Fibroblast of skin of left quadriceps (primary cell): ENCODE data around the gene PLEKHJ1.

Experiments
- DNase-seq, 2 experiments: peaks; one replicate each; pipeline ENCODE4 v3.0.0-alpha.2; 2013; ENCODE audit warnings: low read depth in 2 of 2

Gene PLEKHJ1

DNA sequence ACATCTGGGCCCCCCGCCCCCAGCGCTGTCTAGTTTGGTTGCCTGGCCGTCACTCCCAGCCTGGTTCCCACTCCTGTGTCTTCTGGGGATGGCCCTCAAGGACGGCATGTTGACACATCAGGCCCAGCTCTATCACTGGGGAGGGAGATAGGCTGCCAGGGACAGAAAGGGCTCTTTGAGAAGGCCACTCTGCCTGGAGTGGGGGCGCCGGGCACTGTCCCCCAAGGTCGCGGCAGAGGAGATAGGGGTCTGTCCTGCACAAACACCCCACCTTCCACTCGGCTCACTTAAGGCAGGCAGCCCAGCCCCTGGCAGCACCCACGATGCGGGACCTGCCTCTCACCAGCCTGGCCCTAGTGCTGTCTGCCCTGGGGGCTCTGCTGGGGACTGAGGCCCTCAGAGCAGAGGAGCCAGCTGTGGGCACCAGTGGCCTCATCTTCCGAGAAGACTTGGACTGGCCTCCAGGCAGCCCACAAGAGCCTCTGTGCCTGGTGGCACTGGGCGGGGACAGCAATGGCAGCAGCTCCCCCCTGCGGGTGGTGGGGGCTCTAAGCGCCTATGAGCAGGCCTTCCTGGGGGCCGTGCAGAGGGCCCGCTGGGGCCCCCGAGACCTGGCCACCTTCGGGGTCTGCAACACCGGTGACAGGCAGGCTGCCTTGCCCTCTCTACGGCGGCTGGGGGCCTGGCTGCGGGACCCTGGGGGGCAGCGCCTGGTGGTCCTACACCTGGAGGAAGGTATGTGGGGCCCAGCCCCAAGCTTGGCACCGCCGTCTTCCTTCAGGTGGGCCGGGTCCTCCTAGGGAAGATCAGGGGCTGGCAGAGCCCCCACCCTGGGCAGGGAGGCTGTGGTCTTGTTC, 13.1 kb upstream of the PLEKHJ1 start, which contains the start of gene AMH:
Gene AMH (plus strand): TSS at position 314 of the 857 bp plus-strand sequence. CDS start 10 bp downstream, at position 324.
- no peak for DNase-seq

DNA sequence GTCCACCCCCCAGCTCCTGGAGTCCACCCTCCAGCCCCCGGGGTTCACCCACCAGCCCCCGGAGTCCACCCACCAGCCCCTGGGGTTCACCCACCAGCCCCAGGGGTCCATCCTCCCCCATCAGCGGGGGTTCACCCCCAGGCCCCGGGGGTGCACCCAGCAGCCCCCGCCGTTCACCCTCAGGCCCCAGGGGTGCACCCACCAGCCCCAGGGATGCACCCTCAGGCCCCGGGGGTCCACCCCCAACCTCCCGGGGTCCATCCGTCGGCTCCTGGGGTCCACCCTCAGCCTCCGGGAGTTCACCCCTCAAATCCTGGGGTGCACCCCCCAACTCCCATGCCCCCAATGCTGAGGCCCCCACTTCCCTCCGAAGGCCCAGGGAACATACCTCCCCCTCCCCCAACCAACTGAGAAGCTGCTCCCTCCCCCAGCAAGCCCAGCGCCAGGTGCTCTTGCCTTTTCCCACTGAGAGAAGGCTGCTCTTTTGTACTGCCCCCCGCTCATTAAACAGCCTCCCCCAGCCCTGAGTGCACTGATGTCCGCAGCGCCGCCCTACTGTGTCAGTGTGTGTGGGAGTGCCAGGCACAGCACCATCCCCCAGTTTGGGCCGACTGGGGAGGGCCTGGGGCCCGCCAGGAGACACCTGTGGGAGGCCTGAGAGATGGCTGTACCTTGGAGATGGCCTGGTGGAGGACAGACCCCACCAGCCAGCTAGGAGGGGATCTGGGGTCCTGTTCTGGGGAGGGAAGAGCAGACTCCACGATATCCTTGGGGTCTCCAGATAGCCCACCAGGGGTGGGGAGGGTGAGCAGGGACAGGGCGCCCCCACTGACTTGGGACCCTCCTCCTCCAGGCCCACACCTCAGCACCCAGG, 12.2 kb upstream of the PLEKHJ1 start:
- no peak for DNase-seq

DNA sequence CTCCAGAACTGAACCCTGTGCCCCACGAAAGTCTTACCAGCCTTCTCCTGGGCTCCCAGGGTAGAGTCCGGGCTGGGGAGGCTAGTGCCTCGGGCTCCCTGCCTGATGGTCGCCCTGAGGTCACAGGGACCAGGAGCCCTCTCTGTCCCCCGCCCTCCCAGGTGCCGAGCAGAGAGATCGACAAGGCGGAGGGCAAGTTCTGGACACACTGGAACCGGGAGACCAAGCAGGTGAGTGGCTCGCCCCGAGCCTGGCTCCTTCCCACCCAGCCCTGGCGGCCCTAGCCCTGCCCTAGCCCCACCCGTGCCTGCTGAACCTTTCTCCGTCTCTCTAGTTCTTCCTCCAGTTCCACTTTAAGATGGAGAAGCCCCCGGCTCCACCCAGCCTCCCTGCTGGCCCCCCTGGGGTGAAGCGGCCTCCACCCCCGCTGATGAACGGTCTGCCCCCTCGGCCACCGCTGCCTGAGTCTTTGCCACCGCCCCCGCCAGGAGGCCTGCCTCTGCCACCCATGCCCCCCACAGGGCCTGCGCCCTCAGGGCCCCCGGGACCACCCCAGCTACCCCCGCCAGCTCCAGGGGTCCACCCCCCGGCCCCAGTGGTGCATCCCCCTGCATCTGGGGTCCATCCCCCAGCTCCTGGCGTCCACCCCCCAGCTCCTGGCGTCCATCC, 11.4 kb upstream of the PLEKHJ1 start:
- no peak for DNase-seq

DNA sequence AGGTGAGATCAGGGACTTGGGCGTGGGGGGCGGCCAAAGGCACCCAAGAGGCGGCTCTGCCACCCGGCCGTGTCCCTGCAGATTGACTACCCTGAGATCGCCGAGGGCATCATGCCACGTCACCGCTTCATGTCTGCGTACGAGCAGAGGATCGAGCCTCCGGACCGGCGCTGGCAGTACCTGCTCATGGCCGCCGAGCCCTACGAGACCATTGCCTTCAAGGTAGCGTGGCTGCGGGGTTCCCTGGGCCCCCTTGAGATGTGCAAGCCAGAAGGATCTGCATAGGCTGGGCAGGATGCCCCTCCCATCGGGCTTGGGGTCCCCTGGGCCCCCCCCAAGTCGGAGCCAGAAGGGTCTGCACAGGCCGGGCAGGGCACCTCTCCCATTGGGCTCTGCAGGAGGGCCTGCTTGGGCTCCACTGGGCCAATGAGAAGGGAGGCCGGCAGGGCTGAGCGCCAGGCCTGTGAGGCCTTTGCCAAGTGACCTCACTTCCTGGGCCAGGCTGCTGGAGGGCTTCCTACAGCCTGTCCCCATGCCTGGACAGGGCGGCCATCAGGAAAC, 10.8 kb upstream of the PLEKHJ1 start:
- no peak for DNase-seq

DNA sequence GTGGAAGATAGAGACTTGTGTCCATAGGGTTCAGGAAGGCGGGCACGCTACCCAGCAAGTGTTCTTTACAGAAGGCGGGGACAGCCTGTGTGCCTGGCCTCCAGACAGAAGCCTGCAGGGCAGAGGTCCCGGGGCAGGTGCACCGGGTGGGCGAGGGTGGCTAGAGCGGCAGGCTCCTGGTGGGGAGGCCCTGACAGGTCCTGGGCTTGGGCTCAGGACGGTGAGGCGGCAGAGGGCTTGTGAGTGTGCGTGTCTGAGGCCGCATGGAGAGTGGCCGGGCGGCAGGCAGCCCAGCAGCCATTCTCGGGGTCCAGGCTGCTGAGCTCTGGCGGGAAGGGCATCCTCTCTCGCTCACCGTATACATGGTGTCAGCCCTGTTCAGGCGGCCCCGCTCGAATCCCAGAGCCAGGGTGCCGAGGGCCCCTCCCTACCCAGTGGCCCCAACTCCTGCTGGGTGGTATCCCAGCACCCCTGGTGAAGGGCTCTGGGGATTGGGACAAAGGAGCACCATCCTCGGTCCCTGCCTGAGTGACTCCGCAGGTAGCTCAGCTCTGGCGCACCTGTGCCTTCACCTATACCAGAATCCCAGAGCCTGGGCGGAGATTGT, 10.0 kb upstream of the PLEKHJ1 start:
- DNase-seq, result no peak

DNA sequence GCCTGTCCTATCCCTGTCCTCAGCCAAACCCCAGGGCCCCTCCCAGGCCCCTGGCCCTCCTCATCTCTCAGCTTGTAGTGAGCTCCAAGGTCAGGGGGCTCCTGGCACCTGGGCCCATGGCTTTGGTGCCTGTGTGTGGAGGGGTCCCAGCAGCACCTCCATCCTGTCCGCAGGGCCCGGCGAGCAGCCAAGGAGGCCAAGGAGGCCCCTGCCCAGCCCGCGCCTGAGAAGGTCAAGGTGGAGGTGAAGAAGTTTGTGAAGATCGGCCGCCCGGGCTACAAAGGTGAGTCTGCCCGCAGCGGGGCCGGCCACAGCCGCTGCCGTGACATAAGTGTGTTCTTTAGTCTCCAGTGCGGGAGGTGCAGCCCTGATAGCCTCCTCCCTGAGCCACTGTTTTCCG, 9.1 kb upstream of the PLEKHJ1 start:
- DNase-seq, result no peak

DNA sequence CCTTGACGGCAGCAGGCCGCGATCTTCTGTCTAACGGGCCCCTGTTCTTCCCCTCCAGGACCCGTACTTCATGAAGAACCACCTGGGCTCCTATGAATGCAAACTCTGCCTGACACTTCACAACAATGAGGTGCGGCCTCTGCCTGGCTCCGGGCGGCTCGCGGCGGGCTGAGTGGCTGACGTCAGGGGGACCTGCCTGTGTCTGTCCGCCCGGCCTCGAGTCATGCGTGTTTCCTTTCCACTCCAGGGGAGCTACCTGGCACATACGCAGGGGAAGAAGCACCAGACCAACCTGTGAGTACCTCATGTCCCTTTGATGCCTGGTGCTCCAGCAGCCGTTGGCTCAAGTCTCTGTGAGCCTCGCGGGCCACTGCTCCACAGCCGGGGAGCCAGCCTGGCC, 8.4 kb upstream of the PLEKHJ1 start:
- no peak for DNase-seq

DNA sequence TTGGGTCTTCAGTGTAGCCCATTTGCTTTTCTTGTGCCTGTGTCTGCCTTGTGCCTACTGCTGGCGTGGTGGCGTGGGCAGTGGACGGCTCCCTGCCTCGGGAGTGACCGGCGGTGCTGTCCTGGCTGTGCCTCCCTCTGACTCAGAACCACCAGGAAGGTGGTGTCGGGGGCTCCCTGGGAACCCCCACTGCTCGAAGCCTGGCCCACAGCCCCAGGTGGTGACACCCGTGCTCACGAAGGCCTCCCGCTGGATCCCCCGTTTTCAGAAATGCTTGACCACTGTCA, 7.9 kb upstream of the PLEKHJ1 start:
- no peak for DNase-seq

DNA sequence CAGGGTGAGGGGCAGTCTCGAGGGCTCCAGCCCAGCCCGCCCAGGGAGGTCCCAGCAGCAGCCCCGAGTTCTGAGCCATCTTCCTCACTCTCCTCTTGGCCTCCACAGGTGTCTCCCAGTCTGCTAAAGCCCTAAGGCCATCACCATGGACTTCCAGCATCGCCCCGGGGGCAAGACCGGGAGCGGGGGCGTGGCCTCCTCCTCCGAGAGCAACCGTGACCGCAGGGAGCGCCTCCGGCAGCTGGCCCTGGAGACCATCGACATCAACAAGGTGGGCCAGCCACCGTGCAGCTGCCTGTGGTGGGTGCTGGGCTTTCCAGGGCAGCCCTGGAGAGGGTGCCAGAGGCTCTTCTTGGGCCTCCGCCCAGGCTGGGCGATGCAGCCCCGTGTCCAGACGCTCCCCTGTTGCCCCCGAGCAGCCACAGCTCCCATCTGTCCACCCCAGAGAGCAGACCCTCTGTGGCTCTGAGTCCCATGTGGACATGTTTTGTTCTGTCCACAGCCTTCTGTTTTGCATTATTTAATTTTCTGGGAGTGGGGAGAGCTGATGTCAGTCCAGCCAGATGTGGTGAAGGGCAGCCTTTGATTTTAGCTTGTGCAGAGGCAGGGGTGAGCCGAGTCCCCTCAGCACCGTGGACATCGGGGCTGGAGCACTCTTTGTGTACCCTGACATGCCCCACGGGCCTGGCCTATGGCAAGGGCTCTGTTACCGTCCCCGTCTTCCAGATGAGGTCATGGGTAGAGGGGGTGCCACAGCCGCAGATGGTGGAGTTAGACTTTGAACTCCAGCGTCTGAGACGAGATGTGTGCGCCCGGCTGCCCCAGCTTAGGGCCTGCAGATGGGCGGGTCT, 7.4 kb upstream of the PLEKHJ1 start:
- DNase-seq, result no peak

DNA sequence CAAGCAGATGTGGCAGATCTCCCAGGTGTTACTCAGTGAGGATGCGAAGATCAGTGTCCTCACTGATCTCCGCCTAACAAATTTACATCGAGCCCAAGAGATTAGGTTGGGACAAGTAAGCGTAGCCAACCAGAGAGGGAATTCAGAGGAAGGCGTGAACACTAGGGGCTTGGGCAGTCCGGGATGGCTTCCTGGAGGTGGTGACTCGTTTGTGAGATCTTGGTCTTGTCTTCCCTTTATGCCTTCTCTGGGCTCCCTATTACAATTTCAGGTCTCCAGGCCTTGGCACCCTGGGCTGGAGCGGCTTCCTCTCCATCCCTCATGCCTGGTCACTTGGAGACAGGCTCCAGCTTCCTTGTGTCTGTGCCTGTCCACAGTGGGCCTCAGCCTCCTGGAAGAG, 6.7 kb upstream of the PLEKHJ1 start:
- no peak for DNase-seq

DNA sequence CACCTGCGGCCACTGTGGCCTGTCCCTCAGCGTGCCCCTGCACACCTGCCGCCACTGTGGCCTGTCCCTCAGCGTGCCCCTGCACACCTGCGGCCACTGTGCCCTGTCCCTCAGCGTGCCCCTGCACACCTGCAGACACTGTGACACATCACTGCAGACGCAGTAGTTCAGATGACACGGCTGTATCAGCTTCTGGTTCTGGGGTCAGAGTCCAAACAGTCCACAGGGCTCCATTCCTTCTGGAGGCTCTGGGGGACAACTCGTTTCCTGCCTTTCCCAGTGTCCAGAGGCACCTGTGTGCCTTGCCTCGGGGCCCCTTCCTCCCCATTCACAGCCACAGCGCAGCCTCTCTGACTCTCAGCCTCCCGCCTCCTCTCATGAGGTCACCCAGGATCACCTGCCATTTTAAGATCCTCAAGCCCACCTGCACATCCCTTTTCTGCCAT, 6.0 kb upstream of the PLEKHJ1 start:
- no peak for DNase-seq

DNA sequence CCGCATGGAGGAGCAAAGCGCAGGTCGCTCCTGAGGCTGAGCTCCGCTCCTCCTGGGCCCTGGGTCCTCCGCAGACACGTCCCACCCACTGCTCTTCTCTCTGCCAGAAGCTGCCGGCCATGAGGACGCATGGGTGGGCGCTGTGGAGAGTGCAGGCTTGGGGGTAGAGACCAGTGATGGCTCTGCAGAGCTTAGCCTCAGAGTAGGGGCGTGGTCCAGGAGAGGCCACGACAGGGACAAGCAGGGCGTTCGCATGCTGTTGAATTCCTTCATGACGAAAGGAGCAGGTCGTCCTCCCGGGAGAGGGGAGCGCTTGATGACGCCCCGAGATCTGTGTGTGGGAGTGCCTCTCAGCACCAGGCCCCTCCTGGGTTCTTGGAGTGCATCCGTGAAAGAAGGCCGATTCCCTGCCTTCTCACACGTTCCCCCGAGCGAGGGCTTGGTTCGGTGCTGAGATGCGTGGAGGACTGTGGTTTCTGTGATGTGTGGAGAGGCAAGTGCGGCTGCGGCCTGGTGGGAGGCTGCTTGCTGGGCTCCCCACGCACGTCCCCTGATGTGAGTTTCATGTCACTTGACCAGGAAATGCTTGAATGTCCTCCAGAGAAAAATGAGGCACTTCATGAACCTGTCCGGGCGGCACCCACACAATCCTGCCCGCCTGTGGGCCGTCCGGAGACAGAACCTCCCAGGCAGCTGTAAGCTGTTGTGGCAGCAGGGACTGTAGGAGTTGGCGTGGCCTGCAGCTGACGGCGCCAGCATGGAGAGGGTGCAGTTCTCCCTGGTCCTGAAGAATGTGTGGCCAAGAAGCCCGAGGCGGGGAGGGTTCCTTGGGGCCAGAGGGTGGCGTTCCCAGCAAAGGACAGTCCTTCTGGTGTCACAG, 5.0 kb upstream of the PLEKHJ1 start:
- no peak for DNase-seq

DNA sequence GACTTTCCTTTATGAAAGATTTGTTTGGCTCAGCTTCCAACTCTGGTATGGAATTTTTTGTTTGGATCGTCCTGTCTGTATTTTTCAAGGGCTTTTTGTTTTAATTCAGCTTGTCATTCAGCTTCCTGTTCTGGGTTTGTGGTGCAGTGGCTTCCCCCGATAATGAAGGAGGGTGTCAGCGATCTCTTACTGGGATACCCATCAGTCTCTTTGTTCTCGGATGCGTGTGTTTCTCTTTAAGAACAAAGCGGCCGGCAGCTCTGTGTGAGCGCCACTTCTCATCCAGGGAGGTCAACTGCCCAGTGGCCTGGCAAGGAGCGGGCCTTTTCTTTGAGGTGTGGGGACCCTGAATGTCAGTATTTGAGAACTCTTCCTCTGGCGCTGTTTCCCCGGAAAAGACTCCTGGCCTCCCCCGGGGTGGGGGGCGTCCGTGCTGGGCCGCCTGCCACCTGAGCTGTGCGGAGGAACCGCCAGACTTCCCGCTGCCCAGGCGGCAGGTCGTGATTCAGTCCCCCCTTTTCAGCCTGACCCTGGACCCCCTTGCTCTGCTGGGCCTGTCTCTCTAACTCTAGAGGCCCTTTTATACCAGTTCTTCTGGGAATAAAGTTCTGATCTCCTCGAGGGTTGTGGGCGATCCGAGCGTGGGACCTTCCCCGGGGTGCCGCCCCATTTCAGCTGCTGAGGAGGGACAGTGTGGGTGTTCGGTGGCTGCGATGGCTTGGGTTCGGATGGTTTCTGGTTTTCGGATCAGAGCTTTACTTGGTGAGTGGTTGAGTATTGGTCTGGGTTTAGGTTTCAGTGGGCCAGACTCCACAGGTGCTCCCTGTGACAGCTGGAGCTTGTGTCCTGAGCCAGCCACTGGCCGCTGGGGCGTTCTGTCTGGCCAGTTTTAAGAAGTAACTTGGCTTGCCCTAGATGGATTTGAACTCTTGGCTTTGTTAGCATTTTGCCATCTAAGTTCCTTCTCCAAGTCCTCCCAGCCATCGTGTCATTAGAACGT, 3.9 kb upstream of the PLEKHJ1 start:
- DNase-seq, result no peak

DNA sequence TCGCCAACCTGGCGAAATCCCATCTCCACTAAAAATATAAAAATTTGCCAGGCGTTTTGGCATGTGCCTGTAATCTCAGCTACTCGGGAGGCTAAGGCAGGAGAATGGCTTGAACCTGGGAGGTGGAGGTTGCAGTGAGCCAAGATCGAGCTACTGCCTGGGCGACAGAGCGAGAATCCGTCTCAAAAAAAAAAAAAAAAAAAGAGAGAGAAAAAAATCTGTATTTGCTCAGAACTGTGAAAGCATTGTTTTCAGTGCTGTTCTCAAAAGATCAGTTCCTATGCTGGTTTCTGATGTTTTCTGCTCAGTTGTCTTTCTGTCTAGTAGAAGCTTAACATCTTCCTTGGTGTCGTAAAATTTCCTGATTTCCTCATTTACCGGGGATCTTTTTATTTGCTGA, 3.0 kb upstream of the PLEKHJ1 start:
- DNase-seq, result no peak

DNA sequence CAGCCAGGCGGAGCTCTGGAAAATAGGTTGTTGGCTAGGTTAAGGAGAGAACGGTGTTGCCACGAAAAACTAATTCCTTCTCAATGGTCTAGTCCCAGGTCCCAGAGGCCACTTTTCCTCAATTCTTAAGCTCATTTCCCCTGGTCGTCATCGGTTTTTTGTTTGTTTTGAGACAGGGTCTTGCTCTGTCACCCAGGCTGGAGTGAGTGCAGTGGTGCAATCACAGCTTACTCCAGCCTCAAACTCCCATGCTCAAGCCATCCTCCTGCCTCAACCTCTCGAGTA, 1.7 kb upstream of the PLEKHJ1 start:
- no peak for DNase-seq

DNA sequence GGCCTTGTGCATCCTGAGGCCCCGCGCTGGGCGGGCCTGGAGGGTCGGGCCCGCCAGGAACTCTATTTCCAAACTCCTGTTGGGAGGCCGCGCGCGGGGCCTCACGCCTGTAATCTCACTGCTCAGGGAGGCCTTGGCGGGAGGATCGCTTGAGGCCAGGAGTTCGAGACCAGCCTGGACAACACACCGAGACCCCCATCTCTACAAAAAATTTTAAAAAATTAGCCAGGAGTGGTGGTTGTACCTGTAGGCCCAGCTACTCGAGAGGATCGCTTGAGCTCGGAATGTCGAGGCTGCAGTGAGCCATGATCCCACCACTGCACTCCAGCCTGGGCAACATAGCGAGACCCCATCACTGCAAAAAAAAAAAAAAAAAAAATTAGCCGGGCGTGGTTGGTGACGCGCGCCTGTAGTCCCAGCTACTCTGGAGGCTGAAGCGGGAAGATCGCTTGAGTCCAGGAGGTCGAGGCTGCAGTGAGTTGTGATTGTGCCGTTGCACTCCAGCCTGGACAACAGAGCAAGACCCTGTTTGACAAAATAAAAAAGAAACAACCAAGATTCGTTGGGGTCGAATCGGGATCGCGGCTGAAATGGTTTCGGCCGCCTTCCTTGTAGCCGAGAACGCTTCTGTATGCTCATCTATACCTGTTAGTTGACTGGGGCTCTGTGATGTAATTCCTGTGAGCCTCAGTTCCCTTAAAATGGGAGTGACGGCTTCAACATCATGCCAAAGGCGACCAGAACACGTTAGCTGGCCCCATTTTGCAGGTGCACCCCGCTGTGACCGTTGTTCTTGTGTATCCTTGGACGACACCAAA, 1.1 kb upstream of the PLEKHJ1 start:
- no peak for DNase-seq

DNA sequence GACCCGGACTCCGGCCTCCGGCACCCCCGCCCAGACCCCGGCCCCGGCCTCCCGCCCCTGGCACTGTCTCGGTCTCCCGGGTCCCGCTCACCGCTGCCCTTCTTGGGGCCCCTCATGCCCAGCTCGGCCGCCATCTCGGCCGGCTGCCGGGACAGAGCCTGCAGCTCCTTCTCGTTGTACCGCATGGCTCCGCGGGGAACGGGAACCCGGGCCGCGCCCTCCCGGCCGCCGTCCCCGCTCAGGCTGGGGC, 140 bp downstream of the PLEKHJ1 start:
- DNase-seq, result no peak

DNA sequence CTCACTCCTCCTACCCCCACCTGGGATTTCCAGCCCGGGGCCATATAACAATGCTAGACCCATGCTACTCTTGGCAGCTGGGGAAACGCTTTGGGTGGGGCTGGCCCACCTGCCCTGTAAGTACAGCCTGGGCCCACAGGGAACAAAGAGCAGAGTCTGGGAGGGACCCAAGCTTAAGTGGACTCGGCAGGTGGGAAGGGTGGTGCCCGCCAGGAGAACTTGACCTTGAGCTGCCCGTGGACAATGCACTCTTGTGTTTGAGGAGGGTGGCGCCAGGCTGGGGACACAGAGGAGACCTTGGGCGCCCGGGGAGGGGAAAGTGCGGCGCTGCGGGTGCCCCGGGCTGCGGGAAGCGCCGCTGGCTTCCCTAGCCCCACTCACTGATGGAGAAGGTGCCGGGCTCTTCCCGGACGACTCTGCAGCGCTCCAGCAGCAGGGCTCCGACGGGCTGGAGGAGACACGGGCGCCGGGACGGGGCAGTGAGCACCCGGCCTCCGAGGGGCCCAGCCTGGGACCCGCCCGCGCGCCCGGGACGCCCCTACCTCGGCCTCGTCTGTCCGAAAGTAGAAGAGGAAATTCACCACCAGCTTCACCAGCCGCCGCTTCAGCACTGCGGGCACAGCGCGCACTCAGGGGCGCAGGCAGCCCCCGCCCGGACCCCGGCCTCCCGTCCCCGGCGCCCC, 607 bp downstream of the PLEKHJ1 start:
- DNase-seq, result no peak
